Measurements from ENCODE around the gene APOL2. TPM values are rescaled to one million over a fixed set of nuclear protein-coding genes. Genes with fewer than 3 reads are reported as not detected.
"Not testable (repeated sequence)": the region's sequence is repeated elsewhere in the genome, so short reads cannot be mapped to it uniquely, and the experiment has no call there.

Gene APOL2
- polyA plus RNA-seq, 1 donor (not counting 4 experiments of a cell fraction or from before 2014, with no cell fraction given) = 8.9 TPM

- DNase-seq (ENCODE audit: low read depth, low spot score) = no peak
- dilution Hi-C loops (cut with MboI; ENCODE audit: extremely low pct_ligation_motif_present, low sequenced_read_pairs) = no loop called here
- TF ChIP-seq EZH2 (IDR thresholded peaks at IDR 0.05; ENCODE audit: low read length) = no peak
- TF ChIP-seq CTCF (optimal IDR thresholded peaks at IDR 0.05 in 1 of 3, IDR thresholded peaks at IDR 0.05 in 1 of 3, conservative IDR thresholded peaks at IDR 0.05 in 1 of 3; ENCODE audit: extremely low read depth in 1 of 3, insufficient read depth in 2 of 3, low read length in 3 of 3) = no peak
- Histone ChIP-seq H3K79me2 (ENCODE audit: control insufficient read depth, insufficient read depth, low read length) (no peaks in the 10 kb centered on the region), H3K9me1 (ENCODE audit: control insufficient read depth, extremely low read depth, insufficient read depth, low read length) (no peaks in the 10 kb centered on the region), H3K36me3 (ENCODE audit: control insufficient read depth in 2 of 2, extremely low read depth in 1 of 2, insufficient read depth in 2 of 2, low read length in 2 of 2) (no peaks in the 10 kb centered on the region), H2AFZ (ENCODE audit: control insufficient read depth, low read length) (no peak within 1 kb of the TSS), H3K4me2 (ENCODE audit: control insufficient read depth, extremely low read depth, insufficient read depth, low read depth, low read length) (peak within 1 kb of the TSS; percentile 51), H3K4me1 (ENCODE audit: control insufficient read depth, extremely low read depth, insufficient read depth, low read length) (peaks cover 6% of the 10 kb centered on the region), H3K9me3 (ENCODE audit: control insufficient read depth, low read depth, low read length) (no peaks in the 10 kb centered on the region), H4K20me1 (ENCODE audit: control insufficient read depth, extremely low read depth, insufficient read depth, low read length) (no peaks in the 10 kb centered on the region), H3K27me3 (ENCODE audit: control insufficient read depth, extremely low read depth, insufficient read depth, low read length) (peaks cover 5% of the 10 kb centered on the region), H3K4me3 (ENCODE audit: control insufficient read depth in 2 of 3, extremely low read depth in 1 of 3, insufficient read depth in 2 of 3, low read depth in 1 of 3, low read length in 3 of 3) (no peak within 1 kb of the TSS), H3K9ac (ENCODE audit: control insufficient read depth, extremely low read depth, insufficient read depth, low read length) (no peak within 1 kb of the TSS), H3K27ac (ENCODE audit: control insufficient read depth, insufficient read depth, low read length) (no peak within 1 kb of the TSS)
- FAIRE-seq = no peak
Measured at GRCh38 chr22:36201630-36202319, 37.6 kb downstream of the APOL2 start, which contains the start of gene APOL4. Gene APOL4 (minus strand): TSS chr22:36201809. CDS start chr22:36201734, 75 bp downstream.

- H3K9me1 ChIP-seq (ENCODE audit: control insufficient read depth, extremely low read depth, insufficient read depth, low read length); H3K27ac ChIP-seq (ENCODE audit: control insufficient read depth, insufficient read depth, low read length); H3K4me3 ChIP-seq (ENCODE audit: control insufficient read depth in 2 of 3, extremely low read depth in 1 of 3, insufficient read depth in 2 of 3, low read depth in 1 of 3, low read length in 3 of 3); H3K79me2 ChIP-seq (ENCODE audit: control insufficient read depth, insufficient read depth, low read length); H4K20me1 ChIP-seq (ENCODE audit: control insufficient read depth, extremely low read depth, insufficient read depth, low read length); H3K36me3 ChIP-seq (ENCODE audit: control insufficient read depth in 2 of 2, extremely low read depth in 1 of 2, insufficient read depth in 2 of 2, low read length in 2 of 2); dilution Hi-C loops (cut with MboI; ENCODE audit: extremely low pct_ligation_motif_present, low sequenced_read_pairs); FAIRE-seq; H2AFZ ChIP-seq (ENCODE audit: control insufficient read depth, low read length); H3K4me1 ChIP-seq (ENCODE audit: control insufficient read depth, extremely low read depth, insufficient read depth, low read length); DNase-seq (ENCODE audit: low read depth, low spot score); H3K9ac ChIP-seq (ENCODE audit: control insufficient read depth, extremely low read depth, insufficient read depth, low read length); H3K27me3 ChIP-seq (ENCODE audit: control insufficient read depth, extremely low read depth, insufficient read depth, low read length); H3K9me3 ChIP-seq (ENCODE audit: control insufficient read depth, low read depth, low read length); H3K4me2 ChIP-seq (ENCODE audit: control insufficient read depth, extremely low read depth, insufficient read depth, low read depth, low read length): not testable (repeated sequence)
Measured at GRCh38 chr22:36201025-36201424, 38.3 kb downstream of the APOL2 start.

All from keratinocyte (primary cell).